ENCODE measurements around the gene COL4A3. TPM values are rescaled to one million over a fixed set of nuclear protein-coding genes. Genes with fewer than 3 reads are reported as not detected.

The COL4A3 gene
- total and polyA plus RNA-seq, 9 of the 15 experiments (the other 6 are each of a cell fraction or from before 2014, with no cell fraction given): not detected

- TF ChIP-seq TEAD1 (CRISPR knock-in tag; IDR thresholded peaks at IDR 0.05): peak in 1 of 2 experiments; percentile 71; a peak in 1 of 4 replicates
- TF ChIP-seq U2AF2 (optimal IDR thresholded peaks at IDR 0.05; ENCODE audit: low read depth, low read length): no peak
- no peak for TF ChIP-seq ZNF395 (CRISPR knock-in tag; IDR thresholded peaks at IDR 0.05)
- TF ChIP-seq TEAD4 (IDR thresholded peaks at IDR 0.05; ENCODE audit: low read length): no peak
- TF ChIP-seq TEAD4 (CRISPR knock-in tag; IDR thresholded peaks at IDR 0.05; ENCODE audit: borderline replicate concordance): peak; percentile 41; the same call in 1 of the 2 replicates
- no peak for TF ChIP-seq ZFP36 (IDR thresholded peaks at IDR 0.05; ENCODE audit: low read depth, low read length, partially characterized antibody)
- TF ChIP-seq NCOR1 (IDR thresholded peaks at IDR 0.05): no peak; the same call in 1 of the 2 replicates
- no peak for TF ChIP-seq MEF2A (IDR thresholded peaks at IDR 0.05; ENCODE audit: control insufficient read depth, low read depth, low read length)
- no peak for TF ChIP-seq ZNF764 (CRISPR knock-in tag; IDR thresholded peaks at IDR 0.05; ENCODE audit: low read depth)
- TF ChIP-seq RFX7 (CRISPR knock-in tag; IDR thresholded peaks at IDR 0.05): no peak
- TF ChIP-seq, protein P1, sequence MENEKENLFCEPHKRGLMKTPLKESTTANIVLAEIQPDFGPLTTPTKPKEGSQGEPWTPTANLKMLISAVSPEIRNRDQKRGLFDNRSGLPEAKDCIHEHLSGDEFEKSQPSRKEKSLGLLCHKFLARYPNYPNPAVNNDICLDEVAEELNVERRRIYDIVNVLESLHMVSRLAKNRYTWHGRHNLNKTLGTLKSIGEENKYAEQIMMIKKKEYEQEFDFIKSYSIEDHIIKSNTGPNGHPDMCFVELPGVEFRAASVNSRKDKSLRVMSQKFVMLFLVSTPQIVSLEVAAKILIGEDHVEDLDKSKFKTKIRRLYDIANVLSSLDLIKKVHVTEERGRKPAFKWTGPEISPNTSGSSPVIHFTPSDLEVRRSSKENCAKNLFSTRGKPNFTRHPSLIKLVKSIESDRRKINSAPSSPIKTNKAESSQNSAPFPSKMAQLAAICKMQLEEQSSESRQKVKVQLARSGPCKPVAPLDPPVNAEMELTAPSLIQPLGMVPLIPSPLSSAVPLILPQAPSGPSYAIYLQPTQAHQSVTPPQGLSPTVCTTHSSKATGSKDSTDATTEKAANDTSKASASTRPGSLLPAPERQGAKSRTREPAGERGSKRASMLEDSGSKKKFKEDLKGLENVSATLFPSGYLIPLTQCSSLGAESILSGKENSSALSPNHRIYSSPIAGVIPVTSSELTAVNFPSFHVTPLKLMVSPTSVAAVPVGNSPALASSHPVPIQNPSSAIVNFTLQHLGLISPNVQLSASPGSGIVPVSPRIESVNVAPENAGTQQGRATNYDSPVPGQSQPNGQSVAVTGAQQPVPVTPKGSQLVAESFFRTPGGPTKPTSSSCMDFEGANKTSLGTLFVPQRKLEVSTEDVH (IDR thresholded peaks at IDR 0.05; ENCODE audit: low read depth, partially characterized antibody): peak; percentile 78
- TF ChIP-seq ZNF384 (IDR thresholded peaks at IDR 0.05; ENCODE audit: low read depth, low read length): 0 out of 2 replicates have a peak, but pooled peaks have one; percentile 10
- TF ChIP-seq SMARCA5 (IDR thresholded peaks at IDR 0.05): no peak
- TF ChIP-seq NFIX (CRISPR knock-in tag; IDR thresholded peaks at IDR 0.05; ENCODE audit: low read depth): no peak
- no peak for TF ChIP-seq YBX1 (IDR thresholded peaks at IDR 0.05)
- TF ChIP-seq SMARCE1 (IDR thresholded peaks at IDR 0.05): no peak
- TF ChIP-seq COPS2 (conservative IDR thresholded peaks at IDR 0.05): no peak
- TF ChIP-seq, protein P2, sequence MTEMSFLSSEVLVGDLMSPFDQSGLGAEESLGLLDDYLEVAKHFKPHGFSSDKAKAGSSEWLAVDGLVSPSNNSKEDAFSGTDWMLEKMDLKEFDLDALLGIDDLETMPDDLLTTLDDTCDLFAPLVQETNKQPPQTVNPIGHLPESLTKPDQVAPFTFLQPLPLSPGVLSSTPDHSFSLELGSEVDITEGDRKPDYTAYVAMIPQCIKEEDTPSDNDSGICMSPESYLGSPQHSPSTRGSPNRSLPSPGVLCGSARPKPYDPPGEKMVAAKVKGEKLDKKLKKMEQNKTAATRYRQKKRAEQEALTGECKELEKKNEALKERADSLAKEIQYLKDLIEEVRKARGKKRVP (CRISPR knock-in tag; IDR thresholded peaks at IDR 0.05): no peak
- TF ChIP-seq SIX5 (IDR thresholded peaks at IDR 0.05; ENCODE audit: borderline replicate concordance in 1 of 2, insufficient read depth in 1 of 2, low read depth in 1 of 2, low read length in 2 of 2): peak; percentile 43 to 49; a peak in 3 of 4 replicates
- TF ChIP-seq, protein P3, sequence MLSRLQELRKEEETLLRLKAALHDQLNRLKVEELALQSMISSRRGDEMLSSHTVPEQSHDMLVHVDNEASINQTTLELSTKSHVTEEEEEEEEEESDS (CRISPR knock-in tag; IDR thresholded peaks at IDR 0.05): no peak
- TF ChIP-seq CTBP1 (IDR thresholded peaks at IDR 0.05; ENCODE audit: borderline replicate concordance): peak; percentile 44; the same call in 1 of the 2 replicates
- TF ChIP-seq, protein P4, sequence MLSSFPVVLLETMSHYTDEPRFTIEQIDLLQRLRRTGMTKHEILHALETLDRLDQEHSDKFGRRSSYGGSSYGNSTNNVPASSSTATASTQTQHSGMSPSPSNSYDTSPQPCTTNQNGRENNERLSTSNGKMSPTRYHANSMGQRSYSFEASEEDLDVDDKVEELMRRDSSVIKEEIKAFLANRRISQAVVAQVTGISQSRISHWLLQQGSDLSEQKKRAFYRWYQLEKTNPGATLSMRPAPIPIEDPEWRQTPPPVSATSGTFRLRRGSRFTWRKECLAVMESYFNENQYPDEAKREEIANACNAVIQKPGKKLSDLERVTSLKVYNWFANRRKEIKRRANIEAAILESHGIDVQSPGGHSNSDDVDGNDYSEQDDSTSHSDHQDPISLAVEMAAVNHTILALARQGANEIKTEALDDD (IDR thresholded peaks at IDR 0.05): no peak
Measured at GRCh38 chr2:227324995-227325838, 160.8 kb downstream of the COL4A3 start, which contains the start of gene MFF (continued).

Data from K562 (cell line).